ENCODE data around the gene SLC35A3.

- TF ChIP-seq POLR2A (IDR thresholded peaks at IDR 0.05) (no peak), POLR2AphosphoS5 (IDR thresholded peaks at IDR 0.05) (no peak), EP300 (IDR thresholded peaks at IDR 0.05) (no peak)
- TF ChIP-seq, protein P1, sequence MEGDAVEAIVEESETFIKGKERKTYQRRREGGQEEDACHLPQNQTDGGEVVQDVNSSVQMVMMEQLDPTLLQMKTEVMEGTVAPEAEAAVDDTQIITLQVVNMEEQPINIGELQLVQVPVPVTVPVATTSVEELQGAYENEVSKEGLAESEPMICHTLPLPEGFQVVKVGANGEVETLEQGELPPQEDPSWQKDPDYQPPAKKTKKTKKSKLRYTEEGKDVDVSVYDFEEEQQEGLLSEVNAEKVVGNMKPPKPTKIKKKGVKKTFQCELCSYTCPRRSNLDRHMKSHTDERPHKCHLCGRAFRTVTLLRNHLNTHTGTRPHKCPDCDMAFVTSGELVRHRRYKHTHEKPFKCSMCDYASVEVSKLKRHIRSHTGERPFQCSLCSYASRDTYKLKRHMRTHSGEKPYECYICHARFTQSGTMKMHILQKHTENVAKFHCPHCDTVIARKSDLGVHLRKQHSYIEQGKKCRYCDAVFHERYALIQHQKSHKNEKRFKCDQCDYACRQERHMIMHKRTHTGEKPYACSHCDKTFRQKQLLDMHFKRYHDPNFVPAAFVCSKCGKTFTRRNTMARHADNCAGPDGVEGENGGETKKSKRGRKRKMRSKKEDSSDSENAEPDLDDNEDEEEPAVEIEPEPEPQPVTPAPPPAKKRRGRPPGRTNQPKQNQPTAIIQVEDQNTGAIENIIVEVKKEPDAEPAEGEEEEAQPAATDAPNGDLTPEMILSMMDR (IDR thresholded peaks at IDR 0.05), result no peak
Observed at GRCh38 chr1:100001462-100001861, 31.7 kb downstream of the SLC35A3 start.
